HG03139 (cell line): ENCODE results near the gene HTT.
"Not testable (repeated sequence)": the region's sequence is repeated elsewhere in the genome, so short reads cannot be mapped to it uniquely, and the experiment has no call there.

Experiments
- ATAC-seq: cut with Tn5 transposase; IDR thresholded peaks from one replicate; pipeline ENCODE4 v1.9.1; 2021; ENCODE audit not compliant: unreplicated experiment

HTT gene

DNA sequence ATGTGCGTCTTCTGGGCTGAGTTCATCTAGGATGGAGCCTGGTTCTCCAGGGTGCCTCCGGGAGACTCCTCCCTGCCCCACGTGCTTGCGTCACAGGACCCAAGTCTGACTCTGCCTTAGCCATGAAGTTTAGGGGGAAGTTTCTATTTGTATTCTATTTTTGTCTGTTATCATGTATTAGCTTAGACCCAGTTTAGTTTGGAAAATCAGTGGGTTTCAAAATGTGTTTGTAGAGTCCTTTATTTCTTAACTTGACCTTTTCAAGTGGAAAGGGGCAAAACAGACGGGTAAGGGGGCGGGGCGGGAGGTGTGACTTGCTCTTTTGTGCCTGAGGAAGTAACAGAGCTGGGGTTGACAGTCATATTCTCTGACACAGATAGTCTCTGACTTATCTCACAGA, 86.0 kb downstream of the HTT start:
- ATAC-seq: no peak

DNA sequence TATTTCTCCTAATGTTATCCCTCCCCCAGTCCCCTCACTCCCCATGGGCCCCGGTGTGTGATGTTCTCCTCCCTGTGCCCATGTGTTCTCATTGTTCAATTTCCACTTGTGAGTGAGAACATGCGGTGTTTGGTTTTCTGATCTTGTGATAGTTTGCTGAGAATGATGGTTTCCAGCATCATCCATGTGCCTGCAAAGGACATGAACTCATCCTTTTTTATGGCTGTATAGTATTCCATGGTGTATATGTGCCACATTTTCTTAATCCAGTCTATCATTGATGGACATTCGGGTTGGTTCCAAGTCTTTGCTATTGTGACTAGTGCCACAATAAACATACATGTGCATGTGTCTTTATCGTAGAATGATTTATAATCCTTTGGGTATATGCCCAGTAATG, 86.6 kb downstream of the HTT start:
- ATAC-seq: not testable (repeated sequence)

DNA sequence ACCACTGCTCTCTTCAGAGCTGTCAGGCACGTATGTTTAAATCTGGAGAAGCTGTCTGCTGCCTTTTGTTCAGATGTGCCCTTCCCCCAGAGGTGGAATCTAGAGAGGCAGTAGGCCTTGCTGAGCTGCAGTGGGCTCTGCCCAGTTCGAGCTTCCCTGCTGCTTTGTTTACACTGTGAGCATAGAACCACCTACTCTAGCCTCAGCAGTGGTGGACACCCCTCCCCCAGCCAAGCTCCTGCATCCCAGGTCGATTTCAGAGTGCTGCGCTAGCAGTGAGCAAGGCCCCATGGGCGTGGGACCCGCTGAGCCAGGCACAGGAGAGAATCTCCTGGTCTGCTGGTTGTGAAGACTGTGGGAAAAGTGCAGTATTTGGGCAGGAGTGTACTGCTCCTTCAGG, 92.0 kb downstream of the HTT start:
- not testable (repeated sequence) for ATAC-seq

DNA sequence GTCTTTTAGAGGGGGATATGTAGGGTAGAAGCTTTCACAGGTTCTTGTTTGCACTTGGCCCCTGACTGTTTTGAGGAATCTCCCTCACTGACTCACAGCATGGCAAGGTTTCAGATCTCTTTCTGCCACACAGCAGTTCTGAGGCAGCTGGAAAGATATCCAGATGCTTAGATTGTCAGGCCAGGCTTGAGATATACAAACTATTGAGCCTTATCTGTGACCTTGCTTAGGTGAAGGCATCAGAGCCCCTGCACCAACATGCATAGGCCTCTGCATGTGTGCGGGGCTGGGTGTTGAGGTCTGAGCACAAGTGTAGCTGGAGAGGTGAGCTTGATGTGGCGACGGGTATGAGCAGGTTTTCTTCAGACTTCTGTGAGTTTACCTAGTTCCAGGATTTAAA, 93.5 kb downstream of the HTT start:
- no peak for ATAC-seq

DNA sequence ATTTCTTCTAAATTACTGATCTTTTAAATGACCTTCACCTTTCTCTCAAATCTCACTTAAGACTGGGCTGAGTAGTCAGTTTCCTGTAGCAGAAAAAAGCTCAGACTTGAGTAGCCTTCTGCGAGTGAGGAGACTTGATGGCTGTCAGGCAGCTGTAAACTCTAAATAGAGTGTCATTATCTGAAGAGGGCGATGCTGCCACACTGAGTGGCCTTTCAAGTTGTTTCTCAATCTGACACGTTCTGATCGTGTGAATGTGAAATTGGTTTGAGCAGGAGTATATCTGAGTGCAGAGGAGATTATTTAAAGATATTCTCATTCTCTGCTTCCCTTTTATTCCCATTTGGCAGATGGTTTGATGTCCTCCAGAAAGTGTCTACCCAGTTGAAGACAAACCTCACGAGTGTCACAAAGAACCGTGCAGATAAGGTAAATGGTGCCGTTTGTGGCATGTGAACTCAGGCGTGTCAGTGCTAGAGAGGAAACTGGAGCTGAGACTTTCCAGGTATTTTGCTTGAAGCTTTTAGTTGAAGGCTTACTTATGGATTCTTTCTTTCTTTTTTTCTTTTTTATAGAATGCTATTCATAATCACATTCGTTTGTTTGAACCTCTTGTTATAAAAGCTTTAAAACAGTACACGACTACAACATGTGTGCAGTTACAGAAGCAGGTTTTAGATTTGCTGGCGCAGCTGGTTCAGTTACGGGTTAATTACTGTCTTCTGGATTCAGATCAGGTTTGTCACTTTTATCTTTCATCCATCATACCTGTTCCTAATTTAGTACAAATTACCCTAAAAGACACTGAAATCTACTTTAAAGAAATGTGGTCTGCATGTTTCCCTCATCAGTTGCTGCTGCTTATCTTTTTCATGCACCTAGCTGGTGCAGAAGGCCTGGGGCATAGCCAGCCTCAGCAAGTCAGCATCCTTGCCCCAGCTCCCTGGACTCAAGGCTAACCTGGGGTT, 100.2 kb downstream of the HTT start:
- no peak for ATAC-seq

DNA sequence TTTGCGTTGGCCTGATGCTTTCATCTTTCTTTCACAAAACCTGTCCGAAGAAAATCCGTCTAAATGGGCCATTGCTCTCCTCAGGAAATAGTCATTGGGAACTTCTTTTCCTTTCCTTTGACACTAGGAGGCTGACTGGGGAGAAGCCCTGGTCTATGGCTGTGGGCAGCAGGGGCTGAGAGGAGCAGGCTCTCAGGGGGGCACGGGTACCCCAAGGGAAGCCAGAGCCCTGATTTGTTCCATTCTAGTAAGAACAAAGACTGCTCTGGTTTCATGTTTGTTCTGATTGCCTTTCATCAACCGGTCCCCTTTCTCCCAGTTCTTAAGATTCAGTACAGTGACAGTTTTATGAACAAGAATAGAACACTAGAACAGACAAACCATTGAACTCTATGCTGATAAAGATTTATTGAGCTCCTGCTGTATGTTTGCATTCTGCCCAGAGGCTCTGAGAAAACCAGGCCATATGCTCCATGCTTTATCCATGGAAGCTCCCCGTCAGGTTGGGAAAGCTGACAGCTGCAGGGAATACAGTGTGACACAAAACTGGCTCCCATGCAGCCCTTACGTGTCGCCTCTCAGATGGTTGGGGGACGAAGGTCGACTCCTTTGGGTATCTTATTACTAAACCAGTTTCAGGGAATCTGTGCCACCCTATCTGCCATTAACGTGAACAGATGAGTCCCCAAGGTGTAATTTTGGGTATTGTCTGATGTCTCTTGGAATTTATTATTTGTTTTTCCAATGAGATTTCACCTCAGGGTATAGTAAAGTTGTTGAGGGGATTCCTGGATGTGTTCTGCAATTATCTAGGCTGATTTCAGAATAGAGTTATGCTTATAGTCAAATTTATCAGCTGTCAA, 102.1 kb downstream of the HTT start:
- no peak for ATAC-seq

DNA sequence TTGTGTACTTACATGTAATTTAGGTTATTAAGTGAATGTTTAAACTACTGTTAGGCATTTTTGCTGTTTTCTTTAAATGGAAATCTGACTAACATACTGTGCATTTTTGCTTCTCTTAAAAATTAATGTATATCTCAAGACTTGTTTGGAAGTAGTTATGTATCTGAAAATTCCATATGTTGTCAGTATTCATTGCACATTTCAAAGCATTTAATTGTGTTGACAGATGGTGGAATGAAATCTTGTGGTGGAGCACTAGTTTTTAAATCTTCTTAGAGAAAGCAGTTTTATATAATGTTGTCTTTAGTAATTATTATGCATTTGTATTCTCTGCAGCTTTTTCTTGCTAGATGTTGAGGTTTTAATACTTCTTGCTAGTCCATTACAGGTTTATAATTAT, 102.9 kb downstream of the HTT start:
- no peak for ATAC-seq

DNA sequence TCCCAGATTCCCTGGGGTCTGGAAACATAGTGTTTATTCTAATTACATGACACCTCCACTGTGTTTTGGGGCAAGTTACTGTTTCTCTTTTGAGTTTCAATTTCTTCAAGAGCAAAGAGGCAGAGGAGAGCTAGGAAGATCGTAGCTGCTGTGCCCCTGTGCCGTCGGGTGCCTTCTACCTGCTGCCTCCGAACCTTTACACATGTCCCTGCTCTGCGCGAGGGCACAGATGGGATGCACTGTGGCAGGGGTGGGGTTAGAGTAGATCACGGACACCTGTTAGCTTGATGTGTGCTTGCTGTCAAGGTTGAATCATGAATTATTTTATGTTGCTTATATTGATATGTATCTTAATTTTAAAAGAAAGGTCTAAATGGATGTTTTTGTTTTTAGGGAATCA, 103.4 kb downstream of the HTT start:
- ATAC-seq: no peak

DNA sequence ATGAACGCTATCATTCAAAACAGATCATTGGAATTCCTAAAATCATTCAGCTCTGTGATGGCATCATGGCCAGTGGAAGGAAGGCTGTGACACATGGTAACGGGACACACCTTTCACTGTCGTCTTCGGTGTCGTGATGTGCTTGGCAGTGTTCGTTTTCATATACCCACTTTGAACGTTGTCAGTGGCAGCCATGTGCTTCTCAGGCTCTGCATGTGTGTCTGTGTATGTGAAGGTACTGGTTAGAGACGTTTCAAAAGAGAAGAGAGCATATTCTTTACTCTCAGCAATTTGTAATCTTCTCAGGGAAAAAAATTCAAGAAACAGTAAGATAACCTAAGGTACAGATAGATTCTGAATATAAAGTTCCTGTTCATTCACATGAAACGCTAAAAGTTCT, 103.9 kb downstream of the HTT start:
- ATAC-seq: no peak

DNA sequence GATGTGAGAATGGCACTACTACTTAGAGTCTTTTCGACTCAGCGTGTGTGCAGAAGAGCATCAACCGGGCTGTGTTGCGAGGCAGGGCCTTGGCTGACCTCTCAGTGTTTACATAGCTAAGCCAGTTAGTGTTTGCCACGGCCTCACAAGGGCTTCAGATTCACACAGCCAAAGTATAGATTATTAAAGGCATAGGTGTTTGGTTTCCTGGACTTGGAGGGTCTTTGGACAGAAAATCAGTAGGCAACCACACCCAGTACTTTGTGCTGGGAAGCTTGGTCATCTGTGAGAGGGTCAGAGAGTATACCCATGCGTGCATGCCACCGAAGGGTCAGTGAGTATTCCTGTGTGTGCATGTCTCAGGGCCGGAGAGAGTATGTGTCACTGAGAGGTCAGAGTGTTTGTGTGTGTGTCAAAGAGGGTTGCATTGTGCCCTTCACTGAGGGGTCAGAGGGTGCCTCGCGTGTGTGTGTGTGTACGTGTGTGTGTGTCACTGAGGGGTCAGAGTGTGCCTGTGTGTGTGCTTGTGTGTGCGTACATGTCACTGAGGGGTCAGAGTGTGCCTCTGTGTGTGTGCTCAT, 104.7 kb downstream of the HTT start:
- ATAC-seq: no peak

DNA sequence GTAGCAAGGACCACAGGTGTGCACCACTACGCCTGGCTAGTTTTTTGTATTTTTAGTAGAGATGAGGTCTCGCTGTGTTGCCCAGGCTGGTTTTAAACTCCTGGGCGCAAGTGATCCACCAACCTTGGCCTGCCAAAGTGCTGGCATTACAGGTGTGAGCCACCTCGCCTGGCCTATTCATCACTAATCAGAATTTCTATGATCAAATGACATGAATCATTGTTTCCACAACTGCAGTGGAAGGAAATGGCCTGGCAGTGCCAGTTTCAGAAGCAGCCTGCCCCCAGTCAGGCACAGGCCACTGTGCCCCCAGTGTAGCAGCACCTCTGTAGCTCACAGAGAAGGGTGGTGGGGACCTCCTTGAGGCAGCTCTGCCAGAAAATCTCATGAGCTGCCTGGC, 108.5 kb downstream of the HTT start:
- no peak for ATAC-seq

DNA sequence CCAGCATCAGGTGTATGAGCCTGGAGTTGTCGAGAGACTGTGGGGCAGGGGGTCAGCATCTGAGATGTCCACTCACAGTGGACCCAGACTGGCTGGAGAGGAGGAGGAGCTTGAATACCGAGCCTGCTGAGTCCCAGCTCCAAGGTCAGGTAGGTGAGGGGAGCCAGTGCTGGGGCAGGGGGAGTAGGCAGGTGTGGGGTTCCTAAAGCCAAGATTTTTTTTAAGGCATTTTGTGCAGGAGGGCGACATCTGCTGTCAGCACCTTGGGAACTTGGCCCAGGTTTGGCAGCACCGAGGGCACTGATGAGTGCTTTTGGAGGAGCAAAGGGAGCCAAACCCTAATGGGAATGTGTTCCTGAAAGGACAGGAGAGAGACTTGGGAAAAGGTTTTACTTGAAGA, 110.2 kb downstream of the HTT start:
- ATAC-seq: no peak

DNA sequence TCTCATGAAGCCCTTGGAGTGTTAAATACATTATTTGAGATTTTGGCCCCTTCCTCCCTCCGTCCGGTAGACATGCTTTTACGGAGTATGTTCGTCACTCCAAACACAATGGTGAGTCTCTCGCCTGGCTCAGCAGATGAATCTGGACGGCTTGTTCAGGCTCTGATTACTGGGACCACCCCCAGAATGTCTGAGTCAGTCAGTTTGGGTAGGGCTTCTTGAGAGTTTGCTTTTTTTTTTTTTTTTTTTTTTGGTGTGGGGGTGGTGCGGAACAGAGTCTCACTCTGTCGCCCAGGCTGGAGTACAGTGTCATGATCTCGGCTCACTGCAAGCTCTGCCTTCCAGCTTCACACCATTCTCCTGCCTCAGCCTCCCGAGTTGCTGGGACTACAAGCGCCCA, 112.1 kb downstream of the HTT start:
- no peak for ATAC-seq

DNA sequence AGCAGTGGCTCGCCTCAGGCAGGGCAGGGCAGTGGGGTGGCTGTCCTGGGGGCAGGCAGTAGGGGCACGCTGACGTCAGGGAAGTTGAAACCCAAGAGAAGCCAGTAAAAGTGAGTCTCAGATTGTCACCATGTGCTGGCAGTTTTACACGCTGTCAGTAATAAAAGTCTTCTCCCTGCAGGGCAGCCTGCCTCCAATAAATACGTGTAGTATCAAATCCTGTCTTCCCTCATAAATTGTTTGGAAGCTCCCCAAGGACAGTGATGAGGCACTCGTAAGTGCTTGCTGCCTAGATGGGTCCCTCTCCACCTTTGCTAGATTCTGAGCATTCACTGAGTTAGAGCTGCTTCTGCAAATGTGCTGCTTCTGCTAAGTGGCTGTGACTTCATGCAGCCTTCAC, 113.6 kb downstream of the HTT start:
- no peak for ATAC-seq

DNA sequence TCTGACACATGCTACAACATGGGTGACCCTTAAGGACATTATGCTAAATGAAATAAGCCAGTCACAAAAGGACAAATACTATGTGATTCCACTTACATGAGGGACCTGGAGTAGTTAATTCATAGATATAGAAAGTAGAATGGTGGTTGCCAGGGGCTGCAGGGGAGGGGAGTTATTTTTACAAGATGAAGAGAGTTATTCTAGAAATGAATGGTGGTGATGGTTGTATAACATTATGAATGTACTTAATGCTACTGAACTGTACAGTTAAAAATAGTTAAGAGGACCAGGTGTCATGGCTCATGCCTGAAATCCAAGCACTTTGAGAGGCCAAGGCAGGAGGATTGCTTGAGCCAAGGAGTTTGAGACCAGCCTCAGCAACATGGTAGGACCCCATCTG, 115.0 kb downstream of the HTT start:
- no peak for ATAC-seq

DNA sequence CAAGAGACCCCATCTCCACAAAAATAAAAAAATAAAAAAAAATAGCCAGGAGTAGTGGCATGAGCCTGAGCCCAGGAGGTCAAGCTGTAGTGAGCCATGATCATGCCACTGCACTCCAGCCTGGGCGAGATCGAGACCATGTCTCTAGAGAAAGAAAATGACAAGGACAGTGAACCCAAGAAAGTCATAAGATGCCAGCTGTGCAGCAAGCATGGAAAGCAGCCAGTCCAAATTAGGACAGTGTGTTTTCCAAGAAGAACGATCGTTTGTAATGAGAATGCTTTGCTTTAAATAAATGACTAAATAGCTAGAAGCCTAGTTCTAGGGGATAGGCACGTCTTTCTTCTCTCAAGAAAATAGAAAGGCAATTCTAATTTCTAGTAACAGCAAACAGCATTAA, 116.1 kb downstream of the HTT start:
- ATAC-seq: no peak

DNA sequence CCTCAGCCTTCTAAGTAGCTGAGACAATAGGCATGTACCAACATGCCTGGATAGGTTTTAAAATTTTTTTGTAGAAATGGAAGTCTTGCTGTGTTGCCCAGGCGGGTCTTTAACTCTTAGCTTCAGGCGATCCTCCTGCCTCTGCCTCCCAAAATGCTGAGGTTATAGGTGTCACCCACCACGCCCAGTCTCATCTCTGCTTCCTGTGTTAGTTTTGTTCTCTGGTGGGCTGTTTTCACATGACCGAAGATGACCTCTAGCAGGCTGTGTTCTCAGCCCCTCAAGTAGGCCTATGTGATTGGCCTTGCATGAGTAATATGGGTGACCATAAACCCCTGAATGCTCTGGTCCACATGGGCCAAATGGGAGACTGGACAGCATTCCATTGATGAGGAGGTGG, 117.7 kb downstream of the HTT start:
- ATAC-seq: no peak

DNA sequence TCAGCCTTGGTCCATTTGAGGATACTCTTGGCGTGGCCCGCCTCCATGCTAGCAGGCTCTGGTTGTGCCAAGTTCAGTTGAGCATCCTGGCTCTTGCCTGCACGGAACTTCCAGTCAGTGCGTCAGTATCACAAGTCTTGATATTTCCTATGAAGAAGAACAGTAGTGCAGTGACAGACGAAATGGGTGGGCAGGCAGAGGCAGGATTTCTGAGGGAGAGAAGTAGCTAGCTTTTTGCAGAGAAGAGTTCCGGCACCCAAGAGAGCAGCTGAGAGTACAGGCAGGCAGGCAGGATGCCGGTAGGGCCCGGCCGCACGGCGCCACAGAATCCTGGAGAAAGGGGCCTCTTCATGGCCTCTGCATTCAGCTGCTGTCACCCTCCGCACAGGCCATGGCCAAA, 118.3 kb downstream of the HTT start:
- ATAC-seq: no peak

DNA sequence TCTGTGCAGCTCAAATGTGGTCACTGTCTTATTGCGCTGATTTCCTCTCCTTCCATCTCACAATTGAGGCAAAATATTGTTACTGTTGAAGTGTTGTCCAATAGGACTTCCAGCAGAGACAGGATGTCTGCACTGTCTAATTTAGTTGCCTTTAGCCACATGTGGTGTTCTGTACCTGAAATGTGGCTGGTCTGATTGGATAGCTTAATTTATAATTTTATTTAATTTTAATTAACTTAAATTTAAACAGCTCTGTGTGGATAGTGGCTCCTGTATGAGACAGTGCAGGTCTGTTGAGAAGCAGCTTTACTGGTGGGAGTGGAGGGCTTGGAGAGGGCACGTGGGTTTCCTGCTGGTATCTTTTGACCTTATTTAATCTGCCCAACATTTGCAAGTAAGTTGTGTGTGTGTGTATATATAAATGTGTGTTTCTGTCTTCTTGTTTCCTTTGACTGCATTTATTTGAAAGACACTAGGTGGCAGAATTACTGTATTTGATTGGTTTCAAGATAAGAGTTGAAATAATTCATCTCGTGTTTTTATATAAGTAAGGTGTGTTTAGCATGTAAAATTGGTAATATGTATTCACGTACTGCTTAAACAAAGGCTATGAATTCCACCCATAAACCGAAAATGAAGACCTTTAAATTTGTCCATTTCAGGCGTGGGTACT, 119.2 kb downstream of the HTT start:
- no peak for ATAC-seq

DNA sequence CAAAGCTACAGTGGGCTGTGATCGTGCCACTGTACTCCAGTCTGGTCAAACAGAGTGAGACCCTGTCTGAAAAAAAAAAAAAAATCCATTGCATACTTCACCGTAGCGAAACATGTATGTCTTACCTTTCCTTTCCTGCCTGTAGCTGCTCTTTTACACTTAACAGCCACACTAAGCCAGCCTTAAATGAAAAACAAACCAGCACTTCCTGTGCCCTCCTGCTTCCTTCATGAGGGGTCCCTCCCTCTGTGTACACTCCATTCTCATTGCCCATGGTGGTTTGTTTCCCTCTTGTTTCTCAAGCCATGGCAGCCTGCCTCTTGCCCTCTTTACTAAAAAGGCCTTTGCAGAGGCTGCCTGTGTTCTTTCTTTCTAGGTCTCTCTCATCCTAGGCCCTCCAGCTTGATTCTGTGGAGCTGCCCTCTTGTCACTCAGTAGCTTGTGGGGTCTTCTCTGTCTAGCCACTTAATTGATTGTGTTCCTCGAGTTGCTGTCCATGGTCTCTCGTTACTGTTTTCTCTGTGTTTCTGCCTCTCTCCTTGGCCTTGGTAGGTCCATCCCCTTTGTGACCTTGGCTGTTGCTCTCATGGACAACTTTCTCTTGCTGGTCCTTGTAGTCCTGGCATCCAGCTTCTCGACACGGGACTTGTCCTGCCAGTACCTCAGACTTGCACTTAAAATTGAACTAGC, 122.3 kb downstream of the HTT start:
- ATAC-seq: no peak
